HEK293 (cell line): ENCODE results near the gene UNG.
A peak's percentile ranks its signal among the peaks of the same experiment; 100 is the strongest.

Experiments used
- CTCF ChIA-PET: fragments of 350-600 bp; formaldehyde crosslinking; extraction: SDS; loops from one replicate; lab custom pipeline; 2021; ENCODE audit warnings: antibody characterized with exemption; lab: Yijun Ruan, JAX
- POLR2A ChIA-PET: fragments of 300-600 bp; formaldehyde crosslinking; extraction: SDS; loops from one replicate; lab custom pipeline; 2020; ENCODE audit warnings: antibody characterized with exemption, inconsistent platforms; lab: Yijun Ruan, JAX
- H3K27ac ChIP-seq: fragments of 200-500 bp; sonication (Bioruptor generic); 2 replicates; pipeline ENCODE4 v1.5.1; 2014; ENCODE audit warnings: low read depth, low read length, control low read depth, inconsistent platforms; ENCODE audit errors: extremely low read depth
- H3K36me3 ChIP-seq, 2 experiments: fragments of 200-500 bp in 1 of 2; sonication (Bioruptor generic) in 1 of 2; 1 replicate in 1 of 2; 2 replicates in 1 of 2; pipeline ENCODE4 v1.5.1; 2014 to 2017; ENCODE audit warnings: inconsistent platforms in 2 of 2, low read length in 2 of 2; ENCODE audit not compliant: control insufficient read depth in 2 of 2, insufficient read depth in 1 of 2
- H3K4me1 ChIP-seq: fragments of 200-500 bp; sonication (Bioruptor generic); 2 replicates; pipeline ENCODE4 v1.5.1; 2014; ENCODE audit warnings: mild to moderate bottlenecking, low read length, inconsistent platforms; ENCODE audit not compliant: control insufficient read depth, insufficient read depth
- H3K4me3 ChIP-seq: 2 replicates; pipeline ENCODE4 v1.5.1; 2011; ENCODE audit warnings: low read depth, mild to moderate bottlenecking, control low read depth, low read length, moderate library complexity
- H3K9me3 ChIP-seq: fragments of 200-500 bp; sonication (Bioruptor generic); 2 replicates; pipeline ENCODE4 v1.5.1; 2014; ENCODE audit warnings: low read depth, low read length, inconsistent platforms; ENCODE audit not compliant: control insufficient read depth, insufficient read depth
- BCL11A ChIP-seq: fragments of 450-650 bp; formaldehyde crosslinking; IDR thresholded peaks from 2 replicates; pipeline ENCODE4 v1.5.1; 2016; ENCODE audit warnings: low read depth, missing biosample characterization, missing genetic modification characterization
- GLI2 ChIP-seq: fragments of 450-650 bp; formaldehyde crosslinking; IDR thresholded peaks from 2 replicates; pipeline ENCODE4; 2017; ENCODE audit warnings: missing biosample characterization, missing genetic modification characterization, low read depth, borderline replicate concordance
- GLI4 ChIP-seq: fragments of 450-650 bp; formaldehyde crosslinking; IDR thresholded peaks from 2 replicates; pipeline ENCODE4 v1.5.1; 2016; ENCODE audit warnings: missing biosample characterization, missing genetic modification characterization
- IKZF3 ChIP-seq: fragments of 450-650 bp; IDR thresholded peaks from 2 replicates; pipeline ENCODE4 v1.5.0; 2018; ENCODE audit warnings: missing biosample characterization, mild to moderate bottlenecking, missing genetic modification characterization, moderate library complexity
- KLF1 ChIP-seq: fragments of 450-650 bp; formaldehyde crosslinking; IDR thresholded peaks from 2 replicates; pipeline ENCODE4 v1.5.1; 2016; ENCODE audit warnings: missing biosample characterization, missing genetic modification characterization
- KLF7 ChIP-seq: fragments of 450-650 bp; formaldehyde crosslinking; IDR thresholded peaks from 2 replicates; pipeline ENCODE4 v1.5.1; 2016; ENCODE audit warnings: missing biosample characterization, missing genetic modification characterization, borderline replicate concordance
- PRDM1 ChIP-seq: fragments of 450-650 bp; formaldehyde crosslinking; IDR thresholded peaks from 2 replicates; pipeline ENCODE4; 2016; ENCODE audit warnings: missing biosample characterization, missing genetic modification characterization
- SCRT2 ChIP-seq: fragments of 450-650 bp; formaldehyde crosslinking; IDR thresholded peaks from 2 replicates; pipeline ENCODE4 v1.5.1; 2016; ENCODE audit warnings: missing biosample characterization, missing genetic modification characterization
- SP7 ChIP-seq: fragments of 450-650 bp; formaldehyde crosslinking; IDR thresholded peaks from 2 replicates; pipeline ENCODE4 v1.5.1; 2016; ENCODE audit warnings: missing biosample characterization, missing genetic modification characterization
- ZEB2 ChIP-seq: fragments of 450-650 bp; formaldehyde crosslinking; IDR thresholded peaks from 2 replicates; pipeline ENCODE4 v1.5.1; 2016; ENCODE audit warnings: missing biosample characterization, missing genetic modification characterization
- ZFHX2 ChIP-seq: fragments of 450-650 bp; formaldehyde crosslinking; conservative IDR thresholded peaks from 2 replicates; pipeline ENCODE4 v1.5.1; 2016; ENCODE audit warnings: missing biosample characterization, missing genetic modification characterization
- ZNF112 ChIP-seq: fragments of 450-650 bp; formaldehyde crosslinking; IDR thresholded peaks from 2 replicates; pipeline ENCODE4 v1.5.0; 2017; ENCODE audit warnings: missing biosample characterization, missing genetic modification characterization
- ZNF138 ChIP-seq: fragments of 450-650 bp; formaldehyde crosslinking; IDR thresholded peaks from 2 replicates; pipeline ENCODE4 v1.5.1; 2016; ENCODE audit warnings: missing biosample characterization, missing genetic modification characterization, borderline replicate concordance
- ZNF146 ChIP-seq: fragments of 450-650 bp; formaldehyde crosslinking; IDR thresholded peaks from 2 replicates; pipeline ENCODE4 v1.5.1; 2016; ENCODE audit warnings: missing biosample characterization, missing genetic modification characterization
- ZNF157 ChIP-seq: fragments of 450-650 bp; formaldehyde crosslinking; IDR thresholded peaks from 2 replicates; pipeline ENCODE4 v1.5.1; 2016; ENCODE audit warnings: missing biosample characterization, missing genetic modification characterization
- ZNF214 ChIP-seq: fragments of 450-650 bp; formaldehyde crosslinking; IDR thresholded peaks from 2 replicates; pipeline ENCODE4 v1.5.1; 2017; ENCODE audit warnings: missing biosample characterization, mild to moderate bottlenecking, missing genetic modification characterization, borderline replicate concordance
- ZNF335 ChIP-seq: fragments of 450-650 bp; formaldehyde crosslinking; conservative IDR thresholded peaks from 2 replicates; pipeline ENCODE4 v1.5.1; 2016; ENCODE audit warnings: missing biosample characterization, missing genetic modification characterization
- ZNF366 ChIP-seq: fragments of 450-650 bp; formaldehyde crosslinking; conservative IDR thresholded peaks from 2 replicates; pipeline ENCODE4 v1.5.1; 2016; ENCODE audit warnings: missing biosample characterization, missing genetic modification characterization
- ZNF391 ChIP-seq: fragments of 450-650 bp; formaldehyde crosslinking; IDR thresholded peaks from 2 replicates; pipeline ENCODE4 v1.5.1; 2016; ENCODE audit warnings: low read depth, missing biosample characterization, missing genetic modification characterization, borderline replicate concordance
- ZNF423 ChIP-seq: fragments of 450-650 bp; formaldehyde crosslinking; IDR thresholded peaks from 2 replicates; pipeline ENCODE4 v1.5.1; 2016; ENCODE audit warnings: missing biosample characterization, missing genetic modification characterization
- ZNF610 ChIP-seq: fragments of 450-650 bp; formaldehyde crosslinking; IDR thresholded peaks from 2 replicates; pipeline ENCODE4 v1.5.1; 2016; ENCODE audit warnings: missing biosample characterization, missing genetic modification characterization, borderline replicate concordance
- ZNF629 ChIP-seq: fragments of 450-650 bp; formaldehyde crosslinking; IDR thresholded peaks from 2 replicates; pipeline ENCODE4 v1.5.1; 2017; ENCODE audit warnings: missing biosample characterization, missing genetic modification characterization
- ZNF670 ChIP-seq: fragments of 450-650 bp; formaldehyde crosslinking; IDR thresholded peaks from 2 replicates; pipeline ENCODE4 v1.5.1; 2016; ENCODE audit warnings: missing biosample characterization, missing genetic modification characterization, low read depth
- ZXDB ChIP-seq: fragments of 450-650 bp; formaldehyde crosslinking; IDR thresholded peaks from 2 replicates; pipeline ENCODE4 v1.5.1; 2016; ENCODE audit warnings: missing biosample characterization, missing genetic modification characterization
- TF ChIP-seq, protein P1 (sequence below): fragments of 450-650 bp; formaldehyde crosslinking; IDR thresholded peaks from 2 replicates; pipeline ENCODE4 v1.5.1; 2016; ENCODE audit warnings: missing biosample characterization, missing genetic modification characterization
- TF ChIP-seq, protein P2 (sequence below): fragments of 450-650 bp; formaldehyde crosslinking; IDR thresholded peaks from 2 replicates; pipeline ENCODE4 v1.5.1; 2016; ENCODE audit warnings: missing biosample characterization, missing genetic modification characterization
- TF ChIP-seq, protein P3 (sequence below): fragments of 450-650 bp; formaldehyde crosslinking; IDR thresholded peaks from 2 replicates; pipeline ENCODE4 v1.5.1; 2016; ENCODE audit warnings: missing biosample characterization, missing genetic modification characterization
- TF ChIP-seq, protein P4 (sequence below): fragments of 450-650 bp; formaldehyde crosslinking; IDR thresholded peaks from 2 replicates; pipeline ENCODE4 v1.5.1; 2016; ENCODE audit warnings: missing biosample characterization, missing genetic modification characterization, borderline replicate concordance
- TF ChIP-seq, protein P5 (sequence below): fragments of 450-650 bp; formaldehyde crosslinking; IDR thresholded peaks from 2 replicates; pipeline ENCODE4 v1.5.1; 2016; ENCODE audit warnings: missing biosample characterization, missing genetic modification characterization

Gene UNG

DNA sequence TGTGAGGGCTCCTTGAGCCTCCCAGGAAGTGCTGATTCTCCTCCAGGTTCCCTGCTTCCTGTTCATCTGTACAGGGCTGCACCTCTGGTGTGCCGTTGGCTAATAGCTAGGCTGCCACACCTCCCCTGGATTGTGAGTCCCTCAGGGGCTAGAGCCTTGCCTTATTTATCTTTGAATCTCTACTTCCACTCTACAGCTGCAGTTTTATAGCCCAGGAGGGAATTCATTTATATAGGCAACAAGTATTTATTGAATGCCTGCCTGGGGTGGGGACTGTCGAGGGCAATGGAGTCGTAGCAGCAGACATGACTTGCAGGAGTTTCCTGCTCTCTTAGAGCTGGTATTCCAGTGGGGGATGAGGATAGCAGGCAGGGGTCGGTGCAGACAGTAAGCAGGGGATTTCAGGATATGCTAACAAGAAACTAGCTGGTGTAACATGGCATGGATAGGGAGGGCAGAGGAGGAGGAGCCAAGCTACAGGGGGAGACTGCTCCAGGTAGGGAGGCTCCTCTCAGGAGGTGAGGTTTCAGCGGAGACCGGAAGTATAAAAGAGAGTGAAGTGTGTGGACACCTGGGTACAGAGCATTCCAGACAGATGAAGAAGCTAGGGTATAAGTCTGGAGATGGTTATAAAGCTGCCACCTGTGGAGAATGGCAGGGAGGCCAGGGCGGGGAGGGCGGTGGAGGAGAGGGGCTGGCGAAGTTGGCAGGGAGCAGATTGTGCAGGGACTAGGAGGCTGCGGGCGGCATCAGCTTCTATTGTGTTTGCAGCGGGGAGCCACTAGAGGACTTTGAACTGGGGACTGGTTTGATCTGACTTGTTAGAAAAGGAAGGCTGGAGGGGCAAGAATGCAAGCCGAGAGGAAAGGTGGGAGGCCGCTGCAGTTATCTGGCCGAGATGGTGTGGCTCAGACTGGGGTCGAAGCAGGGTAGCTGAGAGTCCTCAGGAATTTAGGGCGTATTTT lies 27.8 kb upstream of the UNG start (continued):
- TF ChIP-seq PRDM1 (tag by site-specific recombination): no peak
- peak; percentile 60; the same call in 1 of the 2 replicates for TF ChIP-seq SCRT2 (tag by site-specific recombination)
- TF ChIP-seq ZNF610 (tag by site-specific recombination): no peak
- peak; percentile 93 for TF ChIP-seq ZNF423 (tag by site-specific recombination)
- no peak for TF ChIP-seq ZNF391 (tag by site-specific recombination)
- TF ChIP-seq KLF1 (tag by site-specific recombination): peak; percentile 97
- TF ChIP-seq, all 188 proteins: peak for 10

DNA sequence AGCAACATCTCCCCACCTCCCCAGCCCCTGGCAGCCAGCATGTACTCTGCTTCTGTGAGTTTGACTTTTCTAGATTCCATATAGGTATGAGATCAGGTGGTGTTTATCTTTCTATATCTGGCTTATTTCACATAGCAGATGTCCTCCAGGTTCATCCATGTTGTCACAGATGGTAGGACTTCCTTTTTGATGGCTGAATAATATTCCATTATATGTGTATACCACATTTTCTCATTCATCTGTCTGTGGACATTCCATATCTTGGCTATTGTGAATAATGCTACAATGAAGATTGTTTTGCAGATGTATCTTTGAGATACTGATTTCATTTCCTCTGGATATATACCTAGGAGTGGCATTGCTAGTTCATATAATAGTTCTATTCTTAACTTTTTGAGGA lies 22.5 kb upstream of the UNG start:
- CTCF ChIA-PET: no interaction called here
- POLR2A ChIA-PET: no interaction called here
- Histone ChIP-seq H3K36me3 (peaks cover 32 to 64% of the 10 kb centered on the region in 2 experiments), H3K9me3 (no peaks in the 10 kb centered on the region), H3K27ac (no peak overlapping the region), H3K4me3 (no peak overlapping the region), H3K4me1 (no peaks in the 10 kb centered on the region)
- TF ChIP-seq IKZF3 (tag by site-specific recombination): no peak
- TF ChIP-seq ZNF366 (tag by site-specific recombination): no peak
- no peak for TF ChIP-seq ZNF138 (tag by site-specific recombination)
- TF ChIP-seq ZNF112: no peak
- no peak for TF ChIP-seq ZNF335
- no peak for TF ChIP-seq BCL11A (tag by site-specific recombination)
- peak; percentile 97 for TF ChIP-seq ZNF146 (tag by site-specific recombination)
- no peak for TF ChIP-seq ZFHX2 (tag by site-specific recombination)
- no peak for TF ChIP-seq ZNF157
- TF ChIP-seq, protein P1, sequence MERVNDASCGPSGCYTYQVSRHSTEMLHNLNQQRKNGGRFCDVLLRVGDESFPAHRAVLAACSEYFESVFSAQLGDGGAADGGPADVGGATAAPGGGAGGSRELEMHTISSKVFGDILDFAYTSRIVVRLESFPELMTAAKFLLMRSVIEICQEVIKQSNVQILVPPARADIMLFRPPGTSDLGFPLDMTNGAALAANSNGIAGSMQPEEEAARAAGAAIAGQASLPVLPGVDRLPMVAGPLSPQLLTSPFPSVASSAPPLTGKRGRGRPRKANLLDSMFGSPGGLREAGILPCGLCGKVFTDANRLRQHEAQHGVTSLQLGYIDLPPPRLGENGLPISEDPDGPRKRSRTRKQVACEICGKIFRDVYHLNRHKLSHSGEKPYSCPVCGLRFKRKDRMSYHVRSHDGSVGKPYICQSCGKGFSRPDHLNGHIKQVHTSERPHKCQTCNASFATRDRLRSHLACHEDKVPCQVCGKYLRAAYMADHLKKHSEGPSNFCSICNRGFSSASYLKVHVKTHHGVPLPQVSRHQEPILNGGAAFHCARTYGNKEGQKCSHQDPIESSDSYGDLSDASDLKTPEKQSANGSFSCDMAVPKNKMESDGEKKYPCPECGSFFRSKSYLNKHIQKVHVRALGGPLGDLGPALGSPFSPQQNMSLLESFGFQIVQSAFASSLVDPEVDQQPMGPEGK (tag by site-specific recombination): no peak
- no peak for TF ChIP-seq KLF7 (tag by site-specific recombination)
- TF ChIP-seq SP7 (tag by site-specific recombination): no peak
- TF ChIP-seq ZNF670 (tag by site-specific recombination): no peak
- TF ChIP-seq, protein P2, sequence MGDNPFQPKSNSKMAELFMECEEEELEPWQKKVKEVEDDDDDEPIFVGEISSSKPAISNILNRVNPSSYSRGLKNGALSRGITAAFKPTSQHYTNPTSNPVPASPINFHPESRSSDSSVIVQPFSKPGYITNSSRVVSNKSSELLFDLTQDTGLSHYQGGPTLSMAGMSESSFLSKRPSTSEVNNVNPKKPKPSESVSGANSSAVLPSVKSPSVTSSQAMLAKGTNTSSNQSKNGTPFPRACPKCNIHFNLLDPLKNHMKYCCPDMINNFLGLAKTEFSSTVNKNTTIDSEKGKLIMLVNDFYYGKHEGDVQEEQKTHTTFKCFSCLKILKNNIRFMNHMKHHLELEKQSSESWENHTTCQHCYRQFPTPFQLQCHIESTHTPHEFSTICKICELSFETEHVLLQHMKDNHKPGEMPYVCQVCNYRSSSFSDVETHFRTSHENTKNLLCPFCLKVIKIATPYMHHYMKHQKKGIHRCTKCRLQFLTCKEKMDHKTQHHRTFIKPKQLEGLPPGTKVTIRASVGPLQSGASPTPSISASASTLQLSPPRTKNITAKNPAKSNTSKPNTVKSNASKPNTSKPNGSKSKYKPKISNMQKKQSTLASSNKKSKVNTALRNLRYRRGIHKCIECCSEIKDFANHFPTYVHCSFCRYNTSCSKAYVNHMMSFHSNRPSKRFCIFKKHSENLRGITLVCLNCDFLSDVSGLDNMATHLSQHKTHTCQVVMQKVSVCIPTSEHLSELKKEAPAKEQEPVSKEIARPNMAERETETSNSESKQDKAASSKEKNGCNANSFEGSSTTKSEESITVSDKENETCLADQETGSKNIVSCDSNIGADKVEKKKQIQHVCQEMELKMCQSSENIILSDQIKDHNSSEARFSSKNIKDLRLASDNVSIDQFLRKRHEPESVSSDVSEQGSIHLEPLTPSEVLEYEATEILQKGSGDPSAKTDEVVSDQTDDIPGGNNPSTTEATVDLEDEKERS (tag by site-specific recombination): 0 out of 2 replicates have a peak, but pooled peaks have one; percentile 40
- no peak for TF ChIP-seq PRDM1 (tag by site-specific recombination)
- no peak for TF ChIP-seq ZNF629 (tag by site-specific recombination)
- TF ChIP-seq, protein P3, sequence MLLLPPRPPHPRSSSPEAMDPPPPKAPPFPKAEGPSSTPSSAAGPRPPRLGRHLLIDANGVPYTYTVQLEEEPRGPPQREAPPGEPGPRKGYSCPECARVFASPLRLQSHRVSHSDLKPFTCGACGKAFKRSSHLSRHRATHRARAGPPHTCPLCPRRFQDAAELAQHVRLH (tag by site-specific recombination): peak; percentile 92
- TF ChIP-seq GLI2 (tag by site-specific recombination): no peak
- TF ChIP-seq, protein P4, sequence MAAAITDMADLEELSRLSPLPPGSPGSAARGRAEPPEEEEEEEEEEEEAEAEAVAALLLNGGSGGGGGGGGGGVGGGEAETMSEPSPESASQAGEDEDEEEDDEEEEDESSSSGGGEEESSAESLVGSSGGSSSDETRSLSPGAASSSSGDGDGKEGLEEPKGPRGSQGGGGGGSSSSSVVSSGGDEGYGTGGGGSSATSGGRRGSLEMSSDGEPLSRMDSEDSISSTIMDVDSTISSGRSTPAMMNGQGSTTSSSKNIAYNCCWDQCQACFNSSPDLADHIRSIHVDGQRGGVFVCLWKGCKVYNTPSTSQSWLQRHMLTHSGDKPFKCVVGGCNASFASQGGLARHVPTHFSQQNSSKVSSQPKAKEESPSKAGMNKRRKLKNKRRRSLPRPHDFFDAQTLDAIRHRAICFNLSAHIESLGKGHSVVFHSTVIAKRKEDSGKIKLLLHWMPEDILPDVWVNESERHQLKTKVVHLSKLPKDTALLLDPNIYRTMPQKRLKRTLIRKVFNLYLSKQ (tag by site-specific recombination): no peak
- no peak for TF ChIP-seq GLI4 (tag by site-specific recombination)
- no peak for TF ChIP-seq ZXDB (tag by site-specific recombination)
- TF ChIP-seq ZEB2 (tag by site-specific recombination): no peak
- no peak for TF ChIP-seq ZNF214 (tag by site-specific recombination)
- TF ChIP-seq, protein P5, sequence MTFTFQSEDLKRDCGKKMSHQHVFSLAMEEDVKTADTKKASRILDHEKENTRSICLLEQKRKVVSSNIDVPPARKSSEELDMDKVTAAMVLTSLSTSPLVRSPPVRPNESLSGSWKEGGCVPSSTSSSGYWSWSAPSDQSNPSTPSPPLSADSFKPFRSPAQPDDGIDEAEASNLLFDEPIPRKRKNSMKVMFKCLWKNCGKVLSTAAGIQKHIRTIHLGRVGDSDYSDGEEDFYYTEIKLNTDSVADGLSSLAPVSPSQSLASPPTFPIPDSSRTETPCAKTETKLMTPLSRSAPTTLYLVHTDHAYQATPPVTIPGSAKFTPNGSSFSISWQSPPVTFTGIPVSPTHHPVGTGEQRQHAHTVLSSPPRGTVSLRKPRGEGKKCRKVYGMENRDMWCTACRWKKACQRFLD (tag by site-specific recombination): no peak
